WTC11 (cell line): Measurements from ENCODE around the gene SPG11. TPM values are rescaled to one million over a fixed set of nuclear protein-coding genes. Genes with fewer than 3 reads are reported as not detected.
"Not testable (repeated sequence)": the region's sequence is repeated elsewhere in the genome, so short reads cannot be mapped to it uniquely, and the experiment has no call there.

Experiments
- ATAC-seq: fragments of 200-7000 bp; cut with Tn5 transposase; 2 replicates; pipeline ENCODE4 v1.10.0; 2021; ENCODE audit warnings: mild to moderate bottlenecking, moderate library complexity
- CTCF ChIA-PET: fragments of 300-600 bp; sonication (Branson Sonifier 250); formaldehyde crosslinking; loops from one replicate; lab custom pipeline; 2021; ENCODE audit warnings: antibody characterized with exemption; lab: Charles Lee
- POLR2A ChIA-PET: fragments of 350-600 bp; sonication (Branson Sonifier 250); formaldehyde crosslinking; loops from one replicate; lab custom pipeline; 2021; ENCODE audit warnings: antibody characterized with exemption; lab: Charles Lee
- DNase-seq: peaks from one replicate; pipeline ENCODE4 v3.0.0; 2021; ENCODE audit warnings: low spot score
- H3K27ac Mint-ChIP-seq: 2 replicates; pipeline ENCODE4 v1.8.0; 2021; ENCODE audit warnings: mixed read lengths
- H3K27me3 Mint-ChIP-seq: 2 replicates; pipeline ENCODE4 v1.8.0; 2021; ENCODE audit warnings: low read depth, mild to moderate bottlenecking, moderate library complexity, mixed read lengths
- H3K36me3 Mint-ChIP-seq: 2 replicates; pipeline ENCODE4 v1.8.0; 2021; ENCODE audit warnings: mixed read lengths
- H3K4me1 Mint-ChIP-seq: 2 replicates; pipeline ENCODE4 v1.8.0; 2022; ENCODE audit warnings: mixed read lengths
- H3K4me3 Mint-ChIP-seq: 2 replicates; pipeline ENCODE4 v1.8.0; 2021; ENCODE audit warnings: mild to moderate bottlenecking, moderate library complexity, mixed read lengths
- H3K9me3 Mint-ChIP-seq: 2 replicates; pipeline ENCODE4 v1.8.0; 2021; ENCODE audit warnings: mixed read lengths
- ATF1 ChIP-seq: sonication (generic); formaldehyde crosslinking; IDR thresholded peaks from 2 replicates; pipeline ENCODE4 v1.8.1; 2023; ENCODE audit warnings: mild to moderate bottlenecking, moderate library complexity, missing genetic modification reagents
- CBFB ChIP-seq: sonication (generic); formaldehyde crosslinking; IDR thresholded peaks from 2 replicates; pipeline ENCODE4 v1.8.1; 2022; ENCODE audit warnings: mild to moderate bottlenecking, low read depth, missing genetic modification reagents
- CREB1 ChIP-seq: sonication (generic); formaldehyde crosslinking; IDR thresholded peaks from 2 replicates; pipeline ENCODE4 v1.8.0; 2023; ENCODE audit warnings: mild to moderate bottlenecking, missing genetic modification reagents
- CREM ChIP-seq: sonication (generic); formaldehyde crosslinking; IDR thresholded peaks from 2 replicates; pipeline ENCODE4 v1.8.1; 2022; ENCODE audit warnings: mild to moderate bottlenecking, missing genetic modification reagents, moderate library complexity
- GTF2I ChIP-seq: fragments of 250-450 bp; sonication (Bioruptor Pico); conservative IDR thresholded peaks from 2 replicates; pipeline ENCODE4 v1.4.0; 2021; ENCODE audit warnings: mild to moderate bottlenecking
- MXD4 ChIP-seq: fragments of 250-450 bp; sonication (Bioruptor Pico); IDR thresholded peaks from 2 replicates; pipeline ENCODE4 v1.8.0; 2021; ENCODE audit warnings: mild to moderate bottlenecking, moderate library complexity, borderline replicate concordance
- MYBL2 ChIP-seq: sonication (generic); formaldehyde crosslinking; IDR thresholded peaks from 2 replicates; pipeline ENCODE4 v1.8.1; 2023; ENCODE audit warnings: mild to moderate bottlenecking, moderate library complexity, missing genetic modification reagents
- NFATC4 ChIP-seq: fragments of 250-450 bp; sonication (Bioruptor Pico); IDR thresholded peaks from 2 replicates; pipeline ENCODE4 v1.9.0; 2021; ENCODE audit warnings: mild to moderate bottlenecking
- SMAD3 ChIP-seq: sonication (generic); formaldehyde crosslinking; IDR thresholded peaks from 2 replicates; pipeline ENCODE4 v1.8.0; 2022; ENCODE audit warnings: missing genetic modification reagents, mild to moderate bottlenecking, borderline replicate concordance
- ZNF232 ChIP-seq: sonication (generic); formaldehyde crosslinking; IDR thresholded peaks from 2 replicates; pipeline ENCODE4 v1.8.0; 2022; ENCODE audit warnings: mild to moderate bottlenecking, missing genetic modification reagents
- ZNF263 ChIP-seq: sonication (generic); formaldehyde crosslinking; IDR thresholded peaks from 2 replicates; pipeline ENCODE4 v1.8.1; 2022; ENCODE audit warnings: low read depth, mild to moderate bottlenecking, moderate library complexity, missing genetic modification reagents
- ZNF416 ChIP-seq: fragments of 250-450 bp; sonication (Bioruptor Pico); IDR thresholded peaks from 2 replicates; pipeline ENCODE4 v1.9.0; 2021; ENCODE audit warnings: mild to moderate bottlenecking, inconsistent platforms
- total RNA-seq: library from RNA; stranded (reverse); gene quantifications from 3 replicates; pipeline ENCODE4 v1.2.3, GENCODE V29; 2021
- TF ChIP-seq, protein P1 (sequence below): sonication (generic); formaldehyde crosslinking; IDR thresholded peaks from 2 replicates; pipeline ENCODE4 v1.8.0; 2023; ENCODE audit warnings: missing genetic modification reagents
- TF ChIP-seq, protein P2 (sequence below): sonication (generic); formaldehyde crosslinking; IDR thresholded peaks from 2 replicates; pipeline ENCODE4 v1.8.1; 2022; ENCODE audit warnings: low read depth, mild to moderate bottlenecking, moderate library complexity, missing genetic modification reagents, borderline replicate concordance
- TF ChIP-seq, protein P3 (sequence below): fragments of 250-450 bp; sonication (Bioruptor Pico); IDR thresholded peaks from 2 replicates; pipeline ENCODE4 v1.9.0; 2021; ENCODE audit warnings: mild to moderate bottlenecking, borderline replicate concordance
- TF ChIP-seq, protein P4 (sequence below): sonication (generic); formaldehyde crosslinking; IDR thresholded peaks from 2 replicates; pipeline ENCODE4 v1.8.0; 2022; ENCODE audit warnings: mild to moderate bottlenecking, missing genetic modification reagents
- TF ChIP-seq, protein P5 (sequence below): sonication (generic); formaldehyde crosslinking; IDR thresholded peaks from 2 replicates; pipeline ENCODE4 v1.8.1; 2023; ENCODE audit warnings: mild to moderate bottlenecking, moderate library complexity, missing genetic modification reagents
- TF ChIP-seq, protein P6 (sequence below): sonication (generic); formaldehyde crosslinking; IDR thresholded peaks from 2 replicates; pipeline ENCODE4 v1.8.1; 2022; ENCODE audit warnings: mild to moderate bottlenecking, missing genetic modification reagents, moderate library complexity, borderline replicate concordance

The SPG11 gene
- total RNA-seq, 1 experiment from 2014 or later, result 46.4 TPM

DNA sequence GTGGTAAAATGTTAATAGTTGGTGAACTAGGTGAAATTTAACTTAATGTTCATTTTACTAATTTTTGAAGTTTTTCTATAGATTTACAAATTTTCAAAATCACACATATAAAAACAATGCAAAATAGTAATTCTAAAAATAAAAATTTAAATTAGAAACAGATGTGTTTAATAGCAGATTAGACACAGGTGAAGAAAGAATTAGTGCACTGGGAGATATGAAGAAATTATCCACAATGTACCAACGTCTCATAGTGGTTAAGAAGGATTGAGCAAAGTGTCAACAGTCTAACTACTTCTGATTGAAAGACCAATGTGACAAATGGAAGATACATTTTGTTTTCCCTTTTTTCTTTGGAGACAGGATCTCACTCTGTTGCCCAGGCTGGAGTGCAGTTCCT lies 26.5 kb downstream of the SPG11 start:
- no peak overlapping the region for H3K4me3 Mint-ChIP-seq
- DNase-seq (no peak), ATAC-seq (no peak)
- no peaks in the 10 kb centered on the region for H3K4me1 Mint-ChIP-seq
- H3K27ac Mint-ChIP-seq, result no peak overlapping the region
- 0 out of 2 replicates have a peak, but pooled peaks cover 3% of the 10 kb centered on the region for H3K9me3 Mint-ChIP-seq
- no peak for TF ChIP-seq SMAD3 (CRISPR knock-in tag)
- ChIA-PET POLR2A (no interaction called here), CTCF (no interaction called here)
- peaks cover 35% of the 10 kb centered on the region for H3K36me3 Mint-ChIP-seq
- H3K27me3 Mint-ChIP-seq, result no peaks in the 10 kb centered on the region

DNA sequence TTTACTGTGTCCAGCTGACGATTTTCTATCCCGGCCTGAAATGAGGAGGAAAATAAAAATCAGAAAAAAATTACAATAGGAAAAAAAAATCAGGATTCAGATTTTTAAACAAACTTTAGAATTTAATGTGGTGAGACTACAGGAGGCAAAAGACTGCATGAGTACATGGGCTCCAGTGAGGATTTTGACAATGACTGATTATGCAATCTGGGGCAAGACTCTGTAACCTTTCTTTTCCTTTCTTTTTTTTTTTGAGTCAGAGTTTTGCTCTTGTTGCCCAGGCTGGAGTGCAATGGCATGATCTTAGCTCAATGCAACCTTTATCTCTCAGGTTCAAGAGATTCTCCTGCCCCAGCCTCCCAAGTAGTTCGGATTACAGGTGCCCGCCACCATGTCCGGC lies 29.9 kb downstream of the SPG11 start:
- TF ChIP-seq CBFB (CRISPR knock-in tag), result no peak
- TF ChIP-seq GTF2I (CRISPR knock-in tag), result no peak
- TF ChIP-seq, protein P1, sequence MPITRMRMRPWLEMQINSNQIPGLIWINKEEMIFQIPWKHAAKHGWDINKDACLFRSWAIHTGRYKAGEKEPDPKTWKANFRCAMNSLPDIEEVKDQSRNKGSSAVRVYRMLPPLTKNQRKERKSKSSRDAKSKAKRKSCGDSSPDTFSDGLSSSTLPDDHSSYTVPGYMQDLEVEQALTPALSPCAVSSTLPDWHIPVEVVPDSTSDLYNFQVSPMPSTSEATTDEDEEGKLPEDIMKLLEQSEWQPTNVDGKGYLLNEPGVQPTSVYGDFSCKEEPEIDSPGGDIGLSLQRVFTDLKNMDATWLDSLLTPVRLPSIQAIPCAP (CRISPR knock-in tag), result no peak
- TF ChIP-seq, protein P2, sequence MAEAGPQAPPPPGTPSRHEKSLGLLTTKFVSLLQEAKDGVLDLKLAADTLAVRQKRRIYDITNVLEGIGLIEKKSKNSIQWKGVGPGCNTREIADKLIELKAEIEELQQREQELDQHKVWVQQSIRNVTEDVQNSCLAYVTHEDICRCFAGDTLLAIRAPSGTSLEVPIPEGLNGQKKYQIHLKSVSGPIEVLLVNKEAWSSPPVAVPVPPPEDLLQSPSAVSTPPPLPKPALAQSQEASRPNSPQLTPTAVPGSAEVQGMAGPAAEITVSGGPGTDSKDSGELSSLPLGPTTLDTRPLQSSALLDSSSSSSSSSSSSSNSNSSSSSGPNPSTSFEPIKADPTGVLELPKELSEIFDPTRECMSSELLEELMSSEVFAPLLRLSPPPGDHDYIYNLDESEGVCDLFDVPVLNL (CRISPR knock-in tag), result no peak
- no peak for TF ChIP-seq ZNF263 (CRISPR knock-in tag)
- TF ChIP-seq, protein P3, sequence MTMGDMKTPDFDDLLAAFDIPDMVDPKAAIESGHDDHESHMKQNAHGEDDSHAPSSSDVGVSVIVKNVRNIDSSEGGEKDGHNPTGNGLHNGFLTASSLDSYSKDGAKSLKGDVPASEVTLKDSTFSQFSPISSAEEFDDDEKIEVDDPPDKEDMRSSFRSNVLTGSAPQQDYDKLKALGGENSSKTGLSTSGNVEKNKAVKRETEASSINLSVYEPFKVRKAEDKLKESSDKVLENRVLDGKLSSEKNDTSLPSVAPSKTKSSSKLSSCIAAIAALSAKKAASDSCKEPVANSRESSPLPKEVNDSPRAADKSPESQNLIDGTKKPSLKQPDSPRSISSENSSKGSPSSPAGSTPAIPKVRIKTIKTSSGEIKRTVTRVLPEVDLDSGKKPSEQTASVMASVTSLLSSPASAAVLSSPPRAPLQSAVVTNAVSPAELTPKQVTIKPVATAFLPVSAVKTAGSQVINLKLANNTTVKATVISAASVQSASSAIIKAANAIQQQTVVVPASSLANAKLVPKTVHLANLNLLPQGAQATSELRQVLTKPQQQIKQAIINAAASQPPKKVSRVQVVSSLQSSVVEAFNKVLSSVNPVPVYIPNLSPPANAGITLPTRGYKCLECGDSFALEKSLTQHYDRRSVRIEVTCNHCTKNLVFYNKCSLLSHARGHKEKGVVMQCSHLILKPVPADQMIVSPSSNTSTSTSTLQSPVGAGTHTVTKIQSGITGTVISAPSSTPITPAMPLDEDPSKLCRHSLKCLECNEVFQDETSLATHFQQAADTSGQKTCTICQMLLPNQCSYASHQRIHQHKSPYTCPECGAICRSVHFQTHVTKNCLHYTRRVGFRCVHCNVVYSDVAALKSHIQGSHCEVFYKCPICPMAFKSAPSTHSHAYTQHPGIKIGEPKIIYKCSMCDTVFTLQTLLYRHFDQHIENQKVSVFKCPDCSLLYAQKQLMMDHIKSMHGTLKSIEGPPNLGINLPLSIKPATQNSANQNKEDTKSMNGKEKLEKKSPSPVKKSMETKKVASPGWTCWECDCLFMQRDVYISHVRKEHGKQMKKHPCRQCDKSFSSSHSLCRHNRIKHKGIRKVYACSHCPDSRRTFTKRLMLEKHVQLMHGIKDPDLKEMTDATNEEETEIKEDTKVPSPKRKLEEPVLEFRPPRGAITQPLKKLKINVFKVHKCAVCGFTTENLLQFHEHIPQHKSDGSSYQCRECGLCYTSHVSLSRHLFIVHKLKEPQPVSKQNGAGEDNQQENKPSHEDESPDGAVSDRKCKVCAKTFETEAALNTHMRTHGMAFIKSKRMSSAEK (CRISPR knock-in tag), result no peak
- TF ChIP-seq NFATC4 (CRISPR knock-in tag), result no peak
- no peak for TF ChIP-seq CREM (CRISPR knock-in tag)
- TF ChIP-seq ATF1, result no peak
- TF ChIP-seq, protein P4, sequence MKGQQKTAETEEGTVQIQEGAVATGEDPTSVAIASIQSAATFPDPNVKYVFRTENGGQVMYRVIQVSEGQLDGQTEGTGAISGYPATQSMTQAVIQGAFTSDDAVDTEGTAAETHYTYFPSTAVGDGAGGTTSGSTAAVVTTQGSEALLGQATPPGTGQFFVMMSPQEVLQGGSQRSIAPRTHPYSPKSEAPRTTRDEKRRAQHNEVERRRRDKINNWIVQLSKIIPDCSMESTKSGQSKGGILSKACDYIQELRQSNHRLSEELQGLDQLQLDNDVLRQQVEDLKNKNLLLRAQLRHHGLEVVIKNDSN (CRISPR knock-in tag), result no peak
- TF ChIP-seq ZNF232 (CRISPR knock-in tag), result no peak
- TF ChIP-seq, all 79 proteins: peak for 0
- POLR2A ChIA-PET, result no interaction called here
- H3K27me3 Mint-ChIP-seq, result no peaks in the 10 kb centered on the region
- H3K36me3 Mint-ChIP-seq, result peaks cover 51% of the 10 kb centered on the region
- H3K27ac Mint-ChIP-seq, result no peak overlapping the region
- 0 out of 2 replicates have a peak, but pooled peaks cover 3% of the 10 kb centered on the region for H3K9me3 Mint-ChIP-seq
- ATAC-seq, result no peak
- CTCF ChIA-PET, result no interaction called here
- H3K4me1 Mint-ChIP-seq, result no peaks in the 10 kb centered on the region
- no peak overlapping the region for H3K4me3 Mint-ChIP-seq
- no peak for DNase-seq

DNA sequence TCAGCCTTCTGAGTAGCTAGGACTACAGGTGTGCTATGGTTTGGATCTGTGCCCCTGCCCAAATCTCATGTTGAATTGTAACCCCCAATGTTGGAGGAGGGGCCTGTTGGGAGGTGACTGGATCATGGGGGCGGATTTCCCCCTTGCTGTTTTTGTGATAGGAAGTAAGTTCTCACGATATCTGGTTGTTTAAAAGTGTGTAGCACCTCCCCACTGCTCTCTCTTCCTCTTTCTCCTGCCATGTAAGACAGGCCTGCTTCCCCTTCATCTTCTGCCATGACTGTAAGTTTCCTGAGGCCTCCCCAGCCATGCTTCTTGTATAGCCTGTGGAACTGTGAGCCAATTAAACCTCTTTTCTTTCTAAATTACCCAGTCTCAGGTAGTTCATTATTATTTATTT lies 38.2 kb downstream of the SPG11 start:
- CTCF ChIA-PET, result interaction anchor here (0.6 kb wide), 1 partner anchor 82 kb away, joined by 3 read pairs; no protein-coding TSS in a partner anchor
- DNase-seq, H3K4me3 Mint-ChIP-seq, H3K27ac Mint-ChIP-seq, H3K9me3 Mint-ChIP-seq, H3K4me1 Mint-ChIP-seq, POLR2A ChIA-PET, H3K27me3 Mint-ChIP-seq, ATAC-seq: not testable (repeated sequence)
- peaks cover 26% of the 10 kb centered on the region for H3K36me3 Mint-ChIP-seq

DNA sequence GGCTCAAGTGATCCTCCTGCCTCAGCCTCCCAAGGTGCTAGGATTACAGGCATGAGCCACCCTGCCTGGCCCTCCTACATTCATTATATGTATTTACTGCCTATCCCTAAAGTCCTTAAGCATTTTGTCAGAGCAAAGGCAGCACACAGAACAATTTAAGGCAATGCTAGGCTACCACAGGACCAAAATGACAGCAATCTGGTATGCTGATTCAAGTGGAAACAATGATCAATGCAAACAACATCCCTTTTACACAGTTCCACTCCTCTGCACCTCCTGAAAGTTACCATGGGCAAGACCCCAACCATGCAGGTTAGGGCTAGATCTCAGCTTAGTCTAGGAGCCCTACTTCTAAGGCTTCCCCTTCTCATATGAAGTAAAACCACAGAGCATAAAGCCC lies 40.3 kb downstream of the SPG11 start:
- H3K4me1 Mint-ChIP-seq, result no peaks in the 10 kb centered on the region
- no peaks in the 10 kb centered on the region for H3K27me3 Mint-ChIP-seq
- H3K4me3 Mint-ChIP-seq, result no peak overlapping the region
- ATAC-seq, result no peak
- H3K36me3 Mint-ChIP-seq, result peaks cover 20% of the 10 kb centered on the region
- H3K27ac Mint-ChIP-seq, result no peak overlapping the region
- ChIA-PET CTCF (no interaction called here), POLR2A (no interaction called here)
- no peaks in the 10 kb centered on the region for H3K9me3 Mint-ChIP-seq
- DNase-seq, result no peak
- TF ChIP-seq MXD4 (CRISPR knock-in tag), result no peak
- TF ChIP-seq, protein P5, sequence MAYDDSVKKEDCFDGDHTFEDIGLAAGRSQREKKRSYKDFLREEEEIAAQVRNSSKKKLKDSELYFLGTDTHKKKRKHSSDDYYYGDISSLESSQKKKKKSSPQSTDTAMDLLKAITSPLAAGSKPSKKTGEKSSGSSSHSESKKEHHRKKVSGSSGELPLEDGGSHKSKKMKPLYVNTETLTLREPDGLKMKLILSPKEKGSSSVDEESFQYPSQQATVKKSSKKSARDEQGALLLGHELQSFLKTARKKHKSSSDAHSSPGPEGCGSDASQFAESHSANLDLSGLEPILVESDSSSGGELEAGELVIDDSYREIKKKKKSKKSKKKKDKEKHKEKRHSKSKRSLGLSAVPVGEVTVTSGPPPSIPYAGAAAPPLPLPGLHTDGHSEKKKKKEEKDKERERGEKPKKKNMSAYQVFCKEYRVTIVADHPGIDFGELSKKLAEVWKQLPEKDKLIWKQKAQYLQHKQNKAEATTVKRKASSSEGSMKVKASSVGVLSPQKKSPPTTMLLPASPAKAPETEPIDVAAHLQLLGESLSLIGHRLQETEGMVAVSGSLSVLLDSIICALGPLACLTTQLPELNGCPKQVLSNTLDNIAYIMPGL (CRISPR knock-in tag), result no peak
- no peak for TF ChIP-seq MYBL2 (CRISPR knock-in tag)
- TF ChIP-seq ZNF416, result no peak
- TF ChIP-seq NFATC4 (CRISPR knock-in tag), result no peak
- TF ChIP-seq, protein P6, sequence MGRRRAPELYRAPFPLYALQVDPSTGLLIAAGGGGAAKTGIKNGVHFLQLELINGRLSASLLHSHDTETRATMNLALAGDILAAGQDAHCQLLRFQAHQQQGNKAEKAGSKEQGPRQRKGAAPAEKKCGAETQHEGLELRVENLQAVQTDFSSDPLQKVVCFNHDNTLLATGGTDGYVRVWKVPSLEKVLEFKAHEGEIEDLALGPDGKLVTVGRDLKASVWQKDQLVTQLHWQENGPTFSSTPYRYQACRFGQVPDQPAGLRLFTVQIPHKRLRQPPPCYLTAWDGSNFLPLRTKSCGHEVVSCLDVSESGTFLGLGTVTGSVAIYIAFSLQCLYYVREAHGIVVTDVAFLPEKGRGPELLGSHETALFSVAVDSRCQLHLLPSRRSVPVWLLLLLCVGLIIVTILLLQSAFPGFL (CRISPR knock-in tag), result no peak
- no peak for TF ChIP-seq CREB1
- TF ChIP-seq ZNF263 (CRISPR knock-in tag), result no peak
